IPS-11a (cell line): Measurements from ENCODE around the gene BGN.

Source experiments
- H3K4me3 ChIP-seq: one replicate; pipeline ENCODE4 v1.5.1; 2013; ENCODE audit warnings: low read depth, low read length, control low read depth

Gene BGN

GRCh38 chrX:153494541-153495361 lies at the start of gene BGN:
Gene BGN (plus strand): TSS chrX:153494980. CDS start chrX:153504632, 9,652 bp downstream.
- H3K4me3 ChIP-seq, result no peak within 1 kb of the TSS

DNA sequence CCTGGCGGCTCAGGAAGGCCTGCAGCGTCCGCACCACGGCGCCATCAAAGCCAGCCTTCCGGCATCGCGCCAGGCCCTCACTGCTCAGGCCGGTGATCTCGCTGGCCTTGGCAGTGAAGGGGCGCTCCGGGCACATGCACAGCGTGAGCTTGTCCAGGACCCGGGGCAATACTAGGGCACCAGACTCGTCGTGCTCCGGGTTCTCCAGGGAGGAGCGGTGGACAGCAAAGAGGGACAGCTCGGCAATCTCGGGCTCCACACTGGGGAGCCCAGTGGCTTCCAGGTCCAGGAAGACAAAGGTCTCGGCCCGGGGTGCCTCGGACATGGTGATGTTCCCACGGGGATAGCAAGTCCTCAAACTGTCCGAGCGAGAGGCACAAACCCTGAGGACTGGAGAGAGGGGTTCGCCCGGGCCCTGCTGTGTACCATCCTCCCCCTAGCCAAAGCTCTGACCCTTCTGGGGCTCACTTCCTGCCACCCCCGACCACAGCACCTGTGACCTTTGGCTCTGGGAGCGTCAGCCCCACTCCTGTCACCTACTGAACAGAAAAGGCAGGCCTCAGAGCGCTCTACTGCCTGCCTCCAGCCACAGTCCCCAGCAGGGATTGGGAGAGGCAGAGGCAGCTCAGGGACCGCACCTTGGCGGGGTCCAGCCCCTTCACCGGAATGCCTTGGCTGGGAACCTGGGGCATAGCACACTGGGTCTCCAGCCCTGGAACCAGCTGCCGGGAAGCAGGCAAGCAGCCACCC lies 49.5 kb upstream of the BGN start:
- H3K4me3 ChIP-seq, result no peak overlapping the region

DNA sequence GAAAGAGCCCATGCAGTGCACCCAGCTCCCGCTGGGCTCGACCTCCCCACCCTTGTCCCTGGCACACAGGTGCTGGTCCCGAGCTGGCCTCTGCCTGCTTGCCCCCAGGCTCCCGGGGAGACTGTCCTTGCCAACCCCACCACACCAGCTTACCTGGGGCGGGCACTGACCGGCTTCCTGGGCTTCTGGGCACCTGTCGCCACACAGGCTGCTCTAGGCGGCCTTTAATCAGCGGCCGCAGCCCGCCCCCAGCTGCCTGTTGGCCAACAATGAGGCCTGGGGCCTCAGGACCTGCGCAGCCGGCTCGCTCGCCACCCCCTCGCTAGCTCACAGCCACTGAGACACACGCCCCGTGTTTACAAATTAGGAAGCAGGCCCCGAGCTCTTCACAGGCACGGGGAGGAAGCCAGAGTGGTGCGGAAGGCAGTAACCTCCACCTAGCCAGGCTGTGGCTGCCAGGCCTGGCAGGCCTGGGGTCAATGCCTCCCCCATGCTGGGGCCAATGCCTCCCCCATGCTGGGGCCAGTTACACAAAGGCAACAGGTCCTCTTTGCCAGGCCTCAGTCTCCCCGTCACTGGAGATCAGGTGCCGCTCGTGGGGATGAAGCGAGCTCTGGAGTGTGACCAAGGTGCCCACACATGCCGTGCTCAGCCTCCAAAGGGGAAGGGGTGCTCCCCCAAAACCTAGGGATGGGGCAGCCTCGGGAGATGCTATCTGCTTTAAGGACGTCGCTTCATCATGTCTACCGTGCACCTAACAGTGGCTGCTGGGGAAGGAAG lies 48.7 kb upstream of the BGN start, which contains the start of gene TREX2:
Gene TREX2, minus strand, starts transcription at position 201 of the 780 bp plus-strand sequence. CDS start 626 bp downstream, outside the sequence.
- H3K4me3 ChIP-seq, result no peak within 1 kb of the TSS

DNA sequence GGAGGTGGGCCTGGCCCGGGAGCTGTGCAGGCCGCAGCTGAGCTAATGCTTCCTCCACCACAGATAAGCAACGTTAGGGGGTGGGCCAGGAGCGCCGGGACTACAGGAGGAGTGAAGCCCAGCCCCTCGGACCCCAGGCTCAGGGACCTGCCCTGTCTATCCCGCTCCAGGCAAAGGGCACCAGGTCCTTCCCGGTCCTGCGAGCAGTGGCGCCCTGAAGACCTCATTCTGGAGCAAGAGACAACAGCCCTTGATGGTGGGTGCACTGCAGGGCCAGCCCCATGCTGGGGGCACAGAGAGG lies 48.2 kb upstream of the BGN start:
- H3K4me3 ChIP-seq, result no peak overlapping the region

DNA sequence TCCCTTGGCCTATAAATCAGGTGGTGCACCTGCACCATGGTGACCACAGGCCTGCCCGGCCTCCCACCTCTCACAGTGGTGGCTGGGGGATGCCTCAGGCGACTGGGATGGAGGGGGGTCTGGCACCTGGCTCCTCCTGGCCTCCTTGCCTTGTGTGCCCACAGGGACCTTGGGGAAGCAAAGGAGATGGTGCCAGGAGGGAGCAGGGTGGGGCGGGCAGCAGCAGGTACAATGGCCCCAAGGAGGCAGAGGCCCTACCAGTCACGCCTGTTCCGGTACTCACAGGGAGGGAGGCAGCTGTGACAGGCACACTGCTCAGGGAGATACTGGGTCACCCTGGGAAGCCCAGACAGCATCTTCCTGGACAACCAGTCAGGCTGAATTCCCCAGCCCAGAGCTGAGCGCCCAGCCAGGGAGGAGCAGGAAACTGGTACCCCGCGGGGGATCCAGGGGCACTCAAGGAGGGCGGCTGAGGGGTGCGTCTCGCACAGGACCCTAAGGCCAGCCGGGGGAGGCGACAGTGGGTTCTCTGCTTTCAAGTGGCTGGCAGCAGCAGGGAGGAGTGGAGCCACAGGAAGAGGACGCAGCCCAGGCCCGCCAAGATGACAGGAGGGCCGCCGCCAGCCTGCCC lies 47.7 kb upstream of the BGN start:
- no peak overlapping the region for H3K4me3 ChIP-seq

- H3K4me3 ChIP-seq, result no peak overlapping the region
These were observed 47.2 kb upstream of the BGN start for GRCh38 chrX:153447581-153447960.

DNA sequence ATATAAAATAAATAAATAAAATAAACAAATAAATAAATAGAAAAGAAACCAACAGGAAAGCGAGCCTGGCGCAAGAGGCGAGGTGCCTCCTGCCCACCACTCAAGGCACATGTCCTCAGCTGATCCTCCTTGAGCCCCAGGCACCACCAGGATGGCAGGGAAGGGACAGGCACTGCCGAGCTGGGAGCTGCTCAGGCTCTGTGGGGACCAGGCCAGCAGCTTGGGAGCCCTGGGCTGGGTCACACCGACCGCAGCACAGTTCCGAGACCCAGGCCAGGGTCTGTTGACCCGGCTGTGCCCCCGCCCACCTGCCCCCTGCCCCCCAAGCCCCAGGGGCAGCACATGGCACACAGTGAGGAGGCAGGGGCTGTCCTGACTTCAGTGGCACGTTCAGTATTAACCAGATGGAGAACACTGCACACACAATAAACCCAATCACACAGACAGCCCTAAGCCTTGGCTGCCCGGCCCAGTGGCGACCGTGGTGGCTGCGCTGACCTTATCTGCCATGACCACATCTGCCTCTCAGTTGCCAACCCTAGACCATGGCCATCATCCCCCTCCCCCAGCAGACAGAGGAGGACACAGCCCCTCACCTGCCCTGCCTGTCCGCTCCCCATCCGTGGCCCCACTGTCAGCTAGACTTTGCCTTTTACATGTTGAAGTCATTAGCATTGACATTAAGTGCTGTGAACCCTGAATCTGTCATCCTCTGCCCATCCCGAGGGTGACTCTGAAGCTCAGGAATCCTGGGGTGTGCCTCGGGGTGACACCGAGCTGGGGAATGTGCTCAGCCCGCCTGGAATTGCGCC lies 46.0 kb upstream of the BGN start:
- H3K4me3 ChIP-seq, result no peak overlapping the region

DNA sequence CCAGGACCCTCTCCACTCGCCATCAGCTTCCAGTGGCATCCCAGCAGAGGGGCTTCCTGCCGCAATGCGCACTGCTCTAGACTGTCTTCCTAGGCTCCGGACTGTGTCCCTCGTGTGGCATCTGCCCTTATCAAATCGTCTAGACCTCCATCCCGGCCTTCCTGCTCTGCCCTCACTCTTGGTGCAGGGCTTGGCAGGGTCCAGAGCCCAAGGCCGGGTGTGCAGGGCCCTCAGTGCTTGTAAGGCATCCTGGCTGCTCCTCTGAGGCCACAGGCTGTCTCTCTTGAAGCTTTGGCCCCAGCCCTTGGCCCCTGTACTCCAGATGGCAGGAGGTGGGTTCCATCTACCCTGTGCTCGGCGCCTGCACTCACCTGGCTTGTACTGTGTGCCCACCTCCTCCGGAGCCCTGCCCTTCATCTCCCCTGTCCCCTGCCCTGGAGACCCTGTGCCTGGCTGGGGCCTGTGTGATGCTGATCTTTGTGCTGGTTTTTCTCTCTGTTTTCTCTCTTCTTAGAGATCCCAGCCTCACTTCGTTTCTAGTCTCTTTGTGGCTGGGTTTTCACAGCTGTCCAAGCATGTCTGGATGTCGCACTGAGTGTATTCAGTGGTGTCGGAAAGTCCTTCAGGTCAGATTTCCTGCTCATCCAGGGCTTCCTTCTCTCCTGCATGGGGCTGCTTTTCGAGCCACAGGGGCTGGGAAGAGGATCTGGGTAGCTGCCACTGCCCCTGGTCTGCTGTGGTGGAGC lies 45.2 kb upstream of the BGN start:
- H3K4me3 ChIP-seq, result no peak overlapping the region

- H3K4me3 ChIP-seq, result no peak overlapping the region
These were observed 44.4 kb upstream of the BGN start for GRCh38 chrX:153450114-153450948.

DNA sequence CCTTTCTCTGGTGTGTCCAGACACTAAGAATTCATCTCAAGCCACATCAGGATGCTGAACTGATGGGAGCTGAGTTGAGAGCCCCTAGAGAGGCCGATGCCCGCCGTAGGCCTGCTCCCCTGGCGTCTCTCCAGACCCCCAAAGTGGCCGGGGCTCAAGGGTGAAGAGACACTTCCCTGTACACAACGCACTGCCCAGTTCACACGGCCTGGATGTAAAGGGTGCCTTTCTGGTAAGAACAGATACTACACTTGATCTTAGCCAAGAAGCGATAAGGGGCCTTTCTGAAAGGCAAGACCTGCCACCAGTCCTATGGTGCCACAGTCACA lies 43.9 kb upstream of the BGN start:
- H3K4me3 ChIP-seq, result no peak overlapping the region

- no peak overlapping the region for H3K4me3 ChIP-seq
These were observed 39.8 kb upstream of the BGN start for GRCh38 chrX:153454901-153455550.

DNA sequence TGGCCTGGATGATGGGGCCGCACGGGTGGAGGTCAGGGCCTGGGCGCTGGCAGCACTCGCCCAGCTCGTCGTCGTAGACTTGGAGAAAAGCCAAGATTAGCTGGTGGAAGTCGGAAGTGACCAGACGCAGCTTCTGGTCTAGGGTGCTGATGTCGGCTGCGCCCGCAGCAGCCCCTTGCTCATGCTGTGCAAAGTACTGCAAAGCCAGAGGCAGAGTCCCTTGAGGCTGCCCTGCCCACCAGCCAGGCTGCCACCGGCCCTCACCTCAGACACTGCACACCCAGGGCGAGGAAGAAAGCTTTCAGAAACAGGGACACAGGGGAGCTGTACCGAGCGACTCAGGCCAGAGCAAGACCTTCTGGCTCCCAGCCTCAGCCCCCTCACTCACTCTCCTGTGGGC lies 39.2 kb upstream of the BGN start:
- no peak overlapping the region for H3K4me3 ChIP-seq

DNA sequence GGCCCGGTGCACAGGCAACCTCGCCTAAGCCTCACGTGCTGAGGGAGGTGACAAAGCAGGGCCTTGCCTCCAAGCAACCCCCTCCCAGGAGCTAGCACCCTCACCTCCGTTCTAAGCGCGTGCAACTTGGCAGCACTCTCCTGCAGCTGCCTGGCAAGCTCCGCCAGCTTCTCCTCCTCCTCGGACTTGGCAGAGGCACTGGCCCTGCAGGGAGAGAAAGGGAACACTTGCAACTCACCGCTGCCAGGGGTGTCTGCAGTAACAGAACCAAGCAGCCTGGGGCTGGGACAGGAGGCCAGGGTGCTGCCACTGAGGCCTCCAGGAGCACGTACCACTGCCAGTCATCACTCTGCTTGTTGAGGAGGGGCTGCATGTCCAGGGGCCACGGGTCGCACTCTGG lies 38.6 kb upstream of the BGN start:
- no peak overlapping the region for H3K4me3 ChIP-seq

DNA sequence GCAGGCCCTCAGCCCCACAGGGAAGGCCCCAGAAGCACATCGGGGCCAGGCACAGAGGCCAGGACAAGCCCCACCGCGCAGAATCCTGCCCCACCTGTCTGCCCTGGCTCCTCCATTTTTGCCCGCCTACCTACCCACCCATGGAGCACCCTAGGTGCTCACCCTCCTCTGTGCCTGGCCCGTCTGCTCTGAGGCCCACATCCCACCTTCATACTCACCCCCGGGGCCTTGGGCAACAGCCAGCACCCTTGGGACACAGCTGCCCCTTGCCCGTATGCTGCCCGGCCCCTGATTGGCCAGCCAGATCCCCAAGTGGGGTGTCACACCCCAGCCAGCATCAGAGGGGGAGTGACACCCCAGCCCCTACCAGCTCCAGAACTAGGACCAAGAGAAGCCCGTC lies 38.1 kb upstream of the BGN start:
- H3K4me3 ChIP-seq, result no peak overlapping the region

- H3K4me3 ChIP-seq, result no peak overlapping the region
These were observed 37.5 kb upstream of the BGN start for GRCh38 chrX:153457136-153457825.

GRCh38 chrX:153457827-153458466 lies 36.8 kb upstream of the BGN start:
- H3K4me3 ChIP-seq, result no peak overlapping the region

- H3K4me3 ChIP-seq, result no peak overlapping the region
These were observed 36.3 kb upstream of the BGN start for GRCh38 chrX:153458476-153458875.
